HEK293 (cell line): ENCODE results near the gene ERBB4.

Source experiments
- CTCF ChIA-PET: fragments of 350-600 bp; formaldehyde crosslinking; extraction: SDS; loops from one replicate; lab custom pipeline; 2021; ENCODE audit warnings: antibody characterized with exemption; lab: Yijun Ruan, JAX
- POLR2A ChIA-PET: fragments of 300-600 bp; formaldehyde crosslinking; extraction: SDS; loops from one replicate; lab custom pipeline; 2020; ENCODE audit warnings: antibody characterized with exemption, inconsistent platforms; lab: Yijun Ruan, JAX
- H3K27ac ChIP-seq: fragments of 200-500 bp; sonication (Bioruptor generic); 2 replicates; pipeline ENCODE4 v1.5.1; 2014; ENCODE audit warnings: low read depth, low read length, control low read depth, inconsistent platforms; ENCODE audit errors: extremely low read depth
- H3K36me3 ChIP-seq, 2 experiments: fragments of 200-500 bp in 1 of 2; sonication (Bioruptor generic) in 1 of 2; 1 replicate in 1 of 2; 2 replicates in 1 of 2; pipeline ENCODE4 v1.5.1; 2014 to 2017; ENCODE audit warnings: inconsistent platforms in 2 of 2, low read length in 2 of 2; ENCODE audit not compliant: control insufficient read depth in 2 of 2, insufficient read depth in 1 of 2
- H3K4me1 ChIP-seq: fragments of 200-500 bp; sonication (Bioruptor generic); 2 replicates; pipeline ENCODE4 v1.5.1; 2014; ENCODE audit warnings: mild to moderate bottlenecking, low read length, inconsistent platforms; ENCODE audit not compliant: control insufficient read depth, insufficient read depth
- H3K4me3 ChIP-seq: 2 replicates; pipeline ENCODE4 v1.5.1; 2011; ENCODE audit warnings: low read depth, mild to moderate bottlenecking, control low read depth, low read length, moderate library complexity
- H3K9me3 ChIP-seq: fragments of 200-500 bp; sonication (Bioruptor generic); 2 replicates; pipeline ENCODE4 v1.5.1; 2014; ENCODE audit warnings: low read depth, low read length, inconsistent platforms; ENCODE audit not compliant: control insufficient read depth, insufficient read depth
- FEZF1 ChIP-seq: fragments of 450-650 bp; formaldehyde crosslinking; IDR thresholded peaks from 2 replicates; pipeline ENCODE4 v1.5.1; 2016; ENCODE audit warnings: missing biosample characterization, missing genetic modification characterization
- GFI1B ChIP-seq: fragments of 450-650 bp; formaldehyde crosslinking; IDR thresholded peaks from 2 replicates; pipeline ENCODE4 v1.5.1; 2016; ENCODE audit warnings: missing biosample characterization, missing genetic modification characterization
- OSR2 ChIP-seq: fragments of 450-650 bp; formaldehyde crosslinking; IDR thresholded peaks from 2 replicates; pipeline ENCODE4 v1.5.1; 2016; ENCODE audit warnings: missing biosample characterization, missing genetic modification characterization
- PRDM6 ChIP-seq: fragments of 450-650 bp; formaldehyde crosslinking; IDR thresholded peaks from 2 replicates; pipeline ENCODE4 v1.5.1; 2017; ENCODE audit warnings: missing biosample characterization, missing genetic modification characterization
- SALL2 ChIP-seq: fragments of 450-650 bp; formaldehyde crosslinking; IDR thresholded peaks from 2 replicates; pipeline ENCODE4 v1.5.0; 2017; ENCODE audit warnings: missing biosample characterization, mild to moderate bottlenecking, missing genetic modification characterization, borderline replicate concordance
- TCF7L2 ChIP-seq: IDR thresholded peaks from 2 replicates; pipeline ENCODE4 v1.6.1; 2011; ENCODE audit warnings: low read depth, mild to moderate bottlenecking, inconsistent platforms, low read length, moderate library complexity, borderline replicate concordance
- TRIM28 ChIP-seq: IDR thresholded peaks from 2 replicates; pipeline ENCODE4 v1.6.1; 2011; ENCODE audit warnings: low read length, control low read depth, borderline replicate concordance
- WT1 ChIP-seq: fragments of 450-650 bp; formaldehyde crosslinking; IDR thresholded peaks from 2 replicates; pipeline ENCODE4 v1.5.1; 2016; ENCODE audit warnings: missing biosample characterization, missing genetic modification characterization
- ZBTB17 ChIP-seq: fragments of 450-650 bp; formaldehyde crosslinking; IDR thresholded peaks from 2 replicates; pipeline ENCODE4 v1.5.1; 2016; ENCODE audit warnings: missing biosample characterization, missing genetic modification characterization
- ZBTB20 ChIP-seq: fragments of 450-650 bp; formaldehyde crosslinking; IDR thresholded peaks from 2 replicates; pipeline ENCODE4 v1.5.1; 2016; ENCODE audit warnings: missing biosample characterization, missing genetic modification characterization
- ZBTB7A ChIP-seq: fragments of 450-650 bp; formaldehyde crosslinking; IDR thresholded peaks from 2 replicates; pipeline ENCODE4 v1.5.1; 2016; ENCODE audit warnings: low read depth, missing biosample characterization, missing genetic modification characterization
- ZBTB8A ChIP-seq: fragments of 450-650 bp; formaldehyde crosslinking; IDR thresholded peaks from 2 replicates; pipeline ENCODE4 v1.5.1; 2016; ENCODE audit warnings: missing biosample characterization, missing genetic modification characterization
- ZNF24 ChIP-seq: fragments of 450-650 bp; formaldehyde crosslinking; IDR thresholded peaks from 2 replicates; pipeline ENCODE4 v1.5.1; 2016; ENCODE audit warnings: missing biosample characterization, missing genetic modification characterization
- ZNF354C ChIP-seq: fragments of 450-650 bp; formaldehyde crosslinking; IDR thresholded peaks from 2 replicates; pipeline ENCODE4 v1.5.1; 2016; ENCODE audit warnings: missing biosample characterization, missing genetic modification characterization, low read depth, borderline replicate concordance
- ZNF473 ChIP-seq: fragments of 450-650 bp; formaldehyde crosslinking; IDR thresholded peaks from 2 replicates; pipeline ENCODE4 v1.5.1; 2017; ENCODE audit warnings: missing biosample characterization, missing genetic modification characterization
- ZNF600 ChIP-seq: fragments of 450-650 bp; formaldehyde crosslinking; IDR thresholded peaks from 2 replicates; pipeline ENCODE4 v1.5.1; 2016; ENCODE audit warnings: missing biosample characterization, missing genetic modification characterization
- ZNF664 ChIP-seq: fragments of 450-650 bp; formaldehyde crosslinking; IDR thresholded peaks from 2 replicates; pipeline ENCODE4 v1.5.1; 2016; ENCODE audit warnings: missing biosample characterization, missing genetic modification characterization
- ZNF768 ChIP-seq: fragments of 450-650 bp; formaldehyde crosslinking; IDR thresholded peaks from 2 replicates; pipeline ENCODE4 v1.5.1; 2018; ENCODE audit warnings: missing biosample characterization, mild to moderate bottlenecking, missing genetic modification characterization
- ZSCAN5A ChIP-seq: fragments of 450-650 bp; formaldehyde crosslinking; IDR thresholded peaks from 2 replicates; pipeline ENCODE4 v1.5.1; 2016; ENCODE audit warnings: missing biosample characterization, missing genetic modification characterization
- TF ChIP-seq, protein P1 (sequence below): fragments of 450-650 bp; formaldehyde crosslinking; IDR thresholded peaks from 2 replicates; pipeline ENCODE4 v1.5.1; 2016; ENCODE audit warnings: missing biosample characterization, missing genetic modification characterization, borderline replicate concordance
- TF ChIP-seq, protein P2 (sequence below): fragments of 450-650 bp; formaldehyde crosslinking; IDR thresholded peaks from 2 replicates; pipeline ENCODE4 v1.5.0; 2017; ENCODE audit warnings: missing biosample characterization, missing genetic modification characterization, borderline replicate concordance
- TF ChIP-seq, protein P3 (sequence below): fragments of 450-650 bp; formaldehyde crosslinking; IDR thresholded peaks from 2 replicates; pipeline ENCODE4 v1.5.1; 2016; ENCODE audit warnings: missing biosample characterization, missing genetic modification characterization
- TF ChIP-seq, protein P4 (sequence below): fragments of 450-650 bp; formaldehyde crosslinking; IDR thresholded peaks from 2 replicates; pipeline ENCODE4 v1.5.1; 2016; ENCODE audit warnings: missing biosample characterization, missing genetic modification characterization

Gene ERBB4

DNA sequence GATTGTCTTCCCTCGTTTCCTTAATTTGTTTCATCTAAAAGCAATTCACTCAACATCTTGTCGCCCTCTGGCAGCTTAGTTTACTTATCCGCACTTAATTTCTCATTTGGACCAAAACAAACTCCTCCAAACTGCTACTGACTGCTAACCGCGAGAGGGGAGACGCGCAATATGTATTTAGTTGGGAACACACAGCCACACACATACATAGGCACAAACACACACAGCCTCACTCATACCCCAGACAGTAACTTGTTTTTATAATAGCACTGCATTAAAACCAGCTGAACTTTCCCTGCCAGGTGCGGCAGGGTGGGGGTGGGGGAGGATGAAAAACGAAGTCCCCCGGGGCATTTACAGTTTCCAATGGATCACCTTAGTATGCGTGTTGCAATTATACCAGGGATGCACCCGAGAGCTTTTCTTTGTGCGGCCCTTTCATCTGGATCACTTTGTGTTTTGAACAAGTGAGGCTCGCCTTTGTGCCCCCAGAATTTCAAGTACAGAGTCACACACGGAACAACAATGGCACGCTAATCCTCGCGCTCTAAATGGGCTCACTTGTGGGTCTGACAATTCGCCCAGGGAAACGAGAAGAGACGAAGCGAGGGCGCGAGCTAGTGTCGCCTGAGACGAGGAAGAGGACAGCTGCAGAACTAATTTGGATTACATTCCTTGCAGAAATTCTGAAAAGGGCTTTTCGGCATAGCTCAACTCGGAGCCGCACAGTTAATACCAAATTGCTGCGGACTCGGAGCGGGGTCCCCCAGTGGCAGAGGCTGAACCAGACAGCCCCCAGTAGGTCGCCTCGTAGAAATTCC lies 2.4 kb downstream of the ERBB4 start:
- peaks cover 33% of the 10 kb centered on the region for H3K4me1 ChIP-seq
- H3K4me3 ChIP-seq = peak overlapping the region; percentile 76
- no peaks in the 10 kb centered on the region for H3K9me3 ChIP-seq
- H3K36me3 ChIP-seq = no peaks in the 10 kb centered on the region
- H3K27ac ChIP-seq = peak overlapping the region; percentile 92; the same call in 1 of the 2 replicates
- CTCF ChIA-PET = interaction anchor here (0.8 to 1.8 kb wide), 4 partner anchors 11 to 791 kb away, joined by 4 to 8 read pairs (median 5); no protein-coding TSS in a partner anchor
- POLR2A ChIA-PET = interaction anchor here (0.6 to 1.0 kb wide), 2 partner anchors 12 to 155 kb away, joined by 3 to 4 read pairs; no protein-coding TSS in a partner anchor
- TF ChIP-seq WT1 (tag by site-specific recombination) (peak; percentile 49), ZBTB7A (tag by site-specific recombination) (no peak), ZNF768 (0 out of 2 replicates have a peak, but pooled peaks have one; percentile 50), ZNF354C (tag by site-specific recombination) (no peak), OSR2 (peak; percentile 89), ZSCAN5A (no peak), TCF7L2 (peak; percentile 68), FEZF1 (0 out of 2 replicates have a peak, but pooled peaks have one; percentile 21), GFI1B (tag by site-specific recombination) (no peak), ZNF473 (tag by site-specific recombination) (no peak), ZBTB8A (tag by site-specific recombination) (peak; percentile 32; the same call in 1 of the 2 replicates), ZNF600 (tag by site-specific recombination) (no peak), ZNF24 (tag by site-specific recombination) (no peak), ZNF664 (tag by site-specific recombination) (peak; percentile 97), ZBTB17 (tag by site-specific recombination) (peak; percentile 32; the same call in 1 of the 2 replicates), ZBTB20 (tag by site-specific recombination) (peak; percentile 33; the same call in 1 of the 2 replicates), SALL2 (tag by site-specific recombination) (no peak), PRDM6 (peak; percentile 61), TRIM28 (0 out of 2 replicates have a peak, but pooled peaks have one; percentile 6)
- TF ChIP-seq, protein P1, sequence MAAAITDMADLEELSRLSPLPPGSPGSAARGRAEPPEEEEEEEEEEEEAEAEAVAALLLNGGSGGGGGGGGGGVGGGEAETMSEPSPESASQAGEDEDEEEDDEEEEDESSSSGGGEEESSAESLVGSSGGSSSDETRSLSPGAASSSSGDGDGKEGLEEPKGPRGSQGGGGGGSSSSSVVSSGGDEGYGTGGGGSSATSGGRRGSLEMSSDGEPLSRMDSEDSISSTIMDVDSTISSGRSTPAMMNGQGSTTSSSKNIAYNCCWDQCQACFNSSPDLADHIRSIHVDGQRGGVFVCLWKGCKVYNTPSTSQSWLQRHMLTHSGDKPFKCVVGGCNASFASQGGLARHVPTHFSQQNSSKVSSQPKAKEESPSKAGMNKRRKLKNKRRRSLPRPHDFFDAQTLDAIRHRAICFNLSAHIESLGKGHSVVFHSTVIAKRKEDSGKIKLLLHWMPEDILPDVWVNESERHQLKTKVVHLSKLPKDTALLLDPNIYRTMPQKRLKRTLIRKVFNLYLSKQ (tag by site-specific recombination) = no peak
- TF ChIP-seq, protein P2, sequence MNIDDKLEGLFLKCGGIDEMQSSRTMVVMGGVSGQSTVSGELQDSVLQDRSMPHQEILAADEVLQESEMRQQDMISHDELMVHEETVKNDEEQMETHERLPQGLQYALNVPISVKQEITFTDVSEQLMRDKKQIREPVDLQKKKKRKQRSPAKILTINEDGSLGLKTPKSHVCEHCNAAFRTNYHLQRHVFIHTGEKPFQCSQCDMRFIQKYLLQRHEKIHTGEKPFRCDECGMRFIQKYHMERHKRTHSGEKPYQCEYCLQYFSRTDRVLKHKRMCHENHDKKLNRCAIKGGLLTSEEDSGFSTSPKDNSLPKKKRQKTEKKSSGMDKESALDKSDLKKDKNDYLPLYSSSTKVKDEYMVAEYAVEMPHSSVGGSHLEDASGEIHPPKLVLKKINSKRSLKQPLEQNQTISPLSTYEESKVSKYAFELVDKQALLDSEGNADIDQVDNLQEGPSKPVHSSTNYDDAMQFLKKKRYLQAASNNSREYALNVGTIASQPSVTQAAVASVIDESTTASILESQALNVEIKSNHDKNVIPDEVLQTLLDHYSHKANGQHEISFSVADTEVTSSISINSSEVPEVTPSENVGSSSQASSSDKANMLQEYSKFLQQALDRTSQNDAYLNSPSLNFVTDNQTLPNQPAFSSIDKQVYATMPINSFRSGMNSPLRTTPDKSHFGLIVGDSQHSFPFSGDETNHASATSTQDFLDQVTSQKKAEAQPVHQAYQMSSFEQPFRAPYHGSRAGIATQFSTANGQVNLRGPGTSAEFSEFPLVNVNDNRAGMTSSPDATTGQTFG = no peak
- TF ChIP-seq, protein P3, sequence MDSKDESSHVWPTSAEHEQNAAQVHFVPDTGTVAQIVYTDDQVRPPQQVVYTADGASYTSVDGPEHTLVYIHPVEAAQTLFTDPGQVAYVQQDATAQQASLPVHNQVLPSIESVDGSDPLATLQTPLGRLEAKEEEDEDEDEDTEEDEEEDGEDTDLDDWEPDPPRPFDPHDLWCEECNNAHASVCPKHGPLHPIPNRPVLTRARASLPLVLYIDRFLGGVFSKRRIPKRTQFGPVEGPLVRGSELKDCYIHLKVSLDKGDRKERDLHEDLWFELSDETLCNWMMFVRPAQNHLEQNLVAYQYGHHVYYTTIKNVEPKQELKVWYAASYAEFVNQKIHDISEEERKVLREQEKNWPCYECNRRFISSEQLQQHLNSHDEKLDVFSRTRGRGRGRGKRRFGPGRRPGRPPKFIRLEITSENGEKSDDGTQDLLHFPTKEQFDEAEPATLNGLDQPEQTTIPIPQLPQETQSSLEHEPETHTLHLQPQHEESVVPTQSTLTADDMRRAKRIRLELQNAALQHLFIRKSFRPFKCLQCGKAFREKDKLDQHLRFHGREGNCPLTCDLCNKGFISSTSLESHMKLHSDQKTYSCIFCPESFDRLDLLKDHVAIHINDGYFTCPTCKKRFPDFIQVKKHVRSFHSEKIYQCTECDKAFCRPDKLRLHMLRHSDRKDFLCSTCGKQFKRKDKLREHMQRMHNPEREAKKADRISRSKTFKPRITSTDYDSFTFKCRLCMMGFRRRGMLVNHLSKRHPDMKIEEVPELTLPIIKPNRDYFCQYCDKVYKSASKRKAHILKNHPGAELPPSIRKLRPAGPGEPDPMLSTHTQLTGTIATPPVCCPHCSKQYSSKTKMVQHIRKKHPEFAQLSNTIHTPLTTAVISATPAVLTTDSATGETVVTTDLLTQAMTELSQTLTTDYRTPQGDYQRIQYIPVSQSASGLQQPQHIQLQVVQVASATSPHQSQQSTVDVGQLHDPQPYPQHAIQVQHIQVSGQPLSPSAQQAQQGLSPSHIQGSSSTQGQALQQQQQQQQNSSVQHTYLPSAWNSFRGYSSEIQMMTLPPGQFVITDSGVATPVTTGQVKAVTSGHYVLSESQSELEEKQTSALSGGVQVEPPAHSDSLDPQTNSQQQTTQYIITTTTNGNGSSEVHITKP = peak; percentile 87
- TF ChIP-seq, protein P4, sequence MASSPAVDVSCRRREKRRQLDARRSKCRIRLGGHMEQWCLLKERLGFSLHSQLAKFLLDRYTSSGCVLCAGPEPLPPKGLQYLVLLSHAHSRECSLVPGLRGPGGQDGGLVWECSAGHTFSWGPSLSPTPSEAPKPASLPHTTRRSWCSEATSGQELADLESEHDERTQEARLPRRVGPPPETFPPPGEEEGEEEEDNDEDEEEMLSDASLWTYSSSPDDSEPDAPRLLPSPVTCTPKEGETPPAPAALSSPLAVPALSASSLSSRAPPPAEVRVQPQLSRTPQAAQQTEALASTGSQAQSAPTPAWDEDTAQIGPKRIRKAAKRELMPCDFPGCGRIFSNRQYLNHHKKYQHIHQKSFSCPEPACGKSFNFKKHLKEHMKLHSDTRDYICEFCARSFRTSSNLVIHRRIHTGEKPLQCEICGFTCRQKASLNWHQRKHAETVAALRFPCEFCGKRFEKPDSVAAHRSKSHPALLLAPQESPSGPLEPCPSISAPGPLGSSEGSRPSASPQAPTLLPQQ (tag by site-specific recombination) = no peak
